Neural cell (in vitro differentiated cells): Measurements from ENCODE around the gene PYDC2. TPM values are rescaled to one million over a fixed set of nuclear protein-coding genes. Genes with fewer than 3 reads are reported as not detected.

Experiments
- H2AFZ ChIP-seq: fragments of 200-600, 300-800 bp; sonication (generic), shearing (Covaris generic); 2 replicates; pipeline ENCODE4 v1.6.0; 2014; ENCODE audit warnings: low read depth, mild to moderate bottlenecking, antibody characterized with exemption, low read length, moderate library complexity
- H3F3A ChIP-seq: fragments of 200-600 bp; shearing (Covaris generic); 2 replicates; pipeline ENCODE4 v1.6.1; 2016; ENCODE audit warnings: mild to moderate bottlenecking, moderate library complexity, mixed read lengths, antibody characterized with exemption, low read length; ENCODE audit not compliant: insufficient read depth, poor library complexity, severe bottlenecking
- H3K27ac ChIP-seq: fragments of 200-600, 300-800 bp; sonication (generic), shearing (Covaris generic); 2 replicates; pipeline ENCODE4 v1.5.1; 2014; ENCODE audit warnings: mild to moderate bottlenecking, low read length, moderate library complexity
- H3K27me3 ChIP-seq: fragments of 300-800, 200-600 bp; sonication (generic), shearing (Covaris generic); 2 replicates; pipeline ENCODE4 v1.6.0; 2014; ENCODE audit warnings: mild to moderate bottlenecking, low read depth, low read length, moderate library complexity; ENCODE audit not compliant: insufficient read depth
- H3K36me3 ChIP-seq: fragments of 300-800, 200-600 bp; sonication (generic), shearing (Covaris generic); 2 replicates; pipeline ENCODE4 v1.5.1; 2014; ENCODE audit warnings: mild to moderate bottlenecking, antibody characterized with exemption, low read length, moderate library complexity; ENCODE audit not compliant: insufficient read depth
- H3K4me2 ChIP-seq: fragments of 300-800, 200-600 bp; sonication (generic), shearing (Covaris generic); 2 replicates; pipeline ENCODE4 v1.6.0; 2014; ENCODE audit warnings: mild to moderate bottlenecking, low read length
- H3K4me3 ChIP-seq: fragments of 300-800, 200-600 bp; sonication (generic), shearing (Covaris generic); 2 replicates; pipeline ENCODE4 v1.5.1; 2014; ENCODE audit warnings: mild to moderate bottlenecking, low read length, moderate library complexity
- H3K79me2 ChIP-seq: fragments of 200-600 bp; shearing (Covaris generic); replicated peaks from 2 replicates; pipeline ENCODE4 v1.6.0; 2014; ENCODE audit warnings: mild to moderate bottlenecking, low read length, moderate library complexity; ENCODE audit not compliant: insufficient read depth
- H3K9ac ChIP-seq: fragments of 300-800, 200-600 bp; sonication (generic), shearing (Covaris generic); 2 replicates; pipeline ENCODE4 v1.6.1; 2016; ENCODE audit warnings: mild to moderate bottlenecking, low read length, mixed read lengths
- H3K9me2 ChIP-seq: fragments of 200-600 bp; shearing (Covaris generic); 2 replicates; pipeline ENCODE4 v1.6.1; 2016; ENCODE audit warnings: mild to moderate bottlenecking, low read length, mixed read lengths; ENCODE audit not compliant: insufficient read depth
- H3K9me3 ChIP-seq: fragments of 200-600, 300-800 bp; sonication (generic), shearing (Covaris generic); 2 replicates; pipeline ENCODE4 v1.6.1; 2016; ENCODE audit warnings: mild to moderate bottlenecking, mixed run types, low read length, moderate library complexity, mixed read lengths
- H4K20me1 ChIP-seq: fragments of 200-600 bp; shearing (Covaris generic); 2 replicates; pipeline ENCODE4 v1.6.1; 2016; ENCODE audit warnings: mild to moderate bottlenecking, mixed run types; ENCODE audit not compliant: insufficient read depth
- EP300 ChIP-seq: fragments of 450-650 bp; conservative IDR thresholded peaks from 2 replicates; pipeline ENCODE4 v1.6.1; 2014; ENCODE audit warnings: antibody characterized with exemption, mild to moderate bottlenecking, moderate library complexity; ENCODE audit not compliant: poor library complexity, severe bottlenecking
- EZH2 ChIP-seq: fragments of 200-600, 300-800 bp; shearing (Covaris generic), sonication (generic); IDR thresholded peaks from 2 replicates; pipeline ENCODE4 v1.6.1; 2014; ENCODE audit warnings: antibody characterized with exemption, low read length, borderline replicate concordance, mild to moderate bottlenecking; ENCODE audit not compliant: insufficient read depth, poor library complexity, severe bottlenecking
- MXI1 ChIP-seq: fragments of 450-650 bp; conservative IDR thresholded peaks from 2 replicates; pipeline ENCODE4 v1.6.1; 2014; ENCODE audit warnings: antibody characterized with exemption, mild to moderate bottlenecking; ENCODE audit not compliant: poor library complexity, severe bottlenecking
- POLR2AphosphoS5 ChIP-seq: IDR thresholded peaks from 2 replicates; pipeline ENCODE4 v1.6.1; 2012
- RAD21 ChIP-seq: fragments of 450-650 bp; conservative IDR thresholded peaks from 2 replicates; pipeline ENCODE4 v1.6.1; 2014; ENCODE audit warnings: antibody characterized with exemption, mild to moderate bottlenecking, moderate library complexity
- SMC3 ChIP-seq: fragments of 450-650 bp; conservative IDR thresholded peaks from 2 replicates; pipeline ENCODE4 v1.6.1; 2014; ENCODE audit warnings: antibody characterized with exemption, mild to moderate bottlenecking, moderate library complexity; ENCODE audit not compliant: poor library complexity
- TAF1 ChIP-seq: IDR thresholded peaks from 2 replicates; pipeline ENCODE4 v1.6.1; 2012; ENCODE audit warnings: low read depth
- polyA plus RNA-seq: library from polyadenylated mRNA; depleted of rRNA; stranded (reverse); fragments of >200 nt; gene quantifications from 2 replicates; pipeline ENCODE4 v1.2.3, GENCODE V29; 2014
- TF ChIP-seq, protein P1 (sequence below): fragments of 450-650 bp; IDR thresholded peaks from 2 replicates; pipeline ENCODE4 v1.5.1; 2014; ENCODE audit warnings: antibody characterized with exemption, mild to moderate bottlenecking, moderate library complexity; ENCODE audit not compliant: poor library complexity, severe bottlenecking
- TF ChIP-seq, protein P2 (sequence below): IDR thresholded peaks from 2 replicates; pipeline ENCODE4 v1.6.1; 2012; ENCODE audit warnings: borderline replicate concordance

PYDC2 gene
- polyA plus RNA-seq, 1 donor from 2014 or later, result not detected

DNA sequence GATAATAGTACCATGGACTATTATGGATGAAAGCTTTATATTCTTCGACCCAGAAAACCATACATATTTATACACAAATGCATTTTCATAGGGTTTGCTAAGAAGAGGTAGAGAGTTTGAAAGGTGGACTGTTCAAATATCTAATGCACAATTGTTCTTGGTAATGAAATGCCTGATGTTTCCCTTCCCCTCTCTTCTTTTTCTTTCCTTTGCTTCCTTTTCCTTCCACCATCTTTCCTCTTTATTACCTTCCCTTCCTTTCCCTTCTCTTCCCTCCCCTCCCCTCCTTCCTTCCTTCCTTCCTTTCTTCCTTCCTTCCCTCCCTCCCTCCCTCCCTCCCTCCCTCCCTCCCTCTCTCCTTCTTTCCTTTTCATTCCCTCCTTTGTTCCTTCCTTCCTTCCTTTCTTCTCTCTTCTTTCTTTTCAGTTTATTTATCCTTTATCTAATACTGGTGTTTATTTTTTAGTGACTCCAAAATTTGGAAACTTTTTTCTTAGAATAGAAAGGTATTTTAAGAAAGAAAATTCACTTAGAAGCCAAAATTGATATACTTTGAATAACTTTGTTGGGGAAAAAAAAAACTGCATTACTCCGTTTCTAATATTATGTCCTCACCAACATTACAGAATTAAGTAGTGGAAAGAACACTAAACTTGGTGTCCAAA, 22.7 kb upstream of the PYDC2 start:
- H3K36me3 ChIP-seq, result no peaks in the 10 kb centered on the region
- H3K27me3 ChIP-seq, result no peaks in the 10 kb centered on the region
- H3K9ac ChIP-seq, result no peak overlapping the region
- no peaks in the 10 kb centered on the region for H4K20me1 ChIP-seq
- H2AFZ ChIP-seq, result no peak overlapping the region
- H3K4me2 ChIP-seq, result no peak overlapping the region
- no peak overlapping the region for H3K4me3 ChIP-seq
- no peak overlapping the region for H3K27ac ChIP-seq
- no peaks in the 10 kb centered on the region for H3K9me2 ChIP-seq
- no peaks in the 10 kb centered on the region for H3K79me2 ChIP-seq
- TF ChIP-seq EZH2, result no peak
- TF ChIP-seq, protein P1, sequence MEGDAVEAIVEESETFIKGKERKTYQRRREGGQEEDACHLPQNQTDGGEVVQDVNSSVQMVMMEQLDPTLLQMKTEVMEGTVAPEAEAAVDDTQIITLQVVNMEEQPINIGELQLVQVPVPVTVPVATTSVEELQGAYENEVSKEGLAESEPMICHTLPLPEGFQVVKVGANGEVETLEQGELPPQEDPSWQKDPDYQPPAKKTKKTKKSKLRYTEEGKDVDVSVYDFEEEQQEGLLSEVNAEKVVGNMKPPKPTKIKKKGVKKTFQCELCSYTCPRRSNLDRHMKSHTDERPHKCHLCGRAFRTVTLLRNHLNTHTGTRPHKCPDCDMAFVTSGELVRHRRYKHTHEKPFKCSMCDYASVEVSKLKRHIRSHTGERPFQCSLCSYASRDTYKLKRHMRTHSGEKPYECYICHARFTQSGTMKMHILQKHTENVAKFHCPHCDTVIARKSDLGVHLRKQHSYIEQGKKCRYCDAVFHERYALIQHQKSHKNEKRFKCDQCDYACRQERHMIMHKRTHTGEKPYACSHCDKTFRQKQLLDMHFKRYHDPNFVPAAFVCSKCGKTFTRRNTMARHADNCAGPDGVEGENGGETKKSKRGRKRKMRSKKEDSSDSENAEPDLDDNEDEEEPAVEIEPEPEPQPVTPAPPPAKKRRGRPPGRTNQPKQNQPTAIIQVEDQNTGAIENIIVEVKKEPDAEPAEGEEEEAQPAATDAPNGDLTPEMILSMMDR, result no peak
- no peak for TF ChIP-seq POLR2AphosphoS5
- no peak for TF ChIP-seq EP300
- no peak for TF ChIP-seq MXI1
- TF ChIP-seq, protein P2, sequence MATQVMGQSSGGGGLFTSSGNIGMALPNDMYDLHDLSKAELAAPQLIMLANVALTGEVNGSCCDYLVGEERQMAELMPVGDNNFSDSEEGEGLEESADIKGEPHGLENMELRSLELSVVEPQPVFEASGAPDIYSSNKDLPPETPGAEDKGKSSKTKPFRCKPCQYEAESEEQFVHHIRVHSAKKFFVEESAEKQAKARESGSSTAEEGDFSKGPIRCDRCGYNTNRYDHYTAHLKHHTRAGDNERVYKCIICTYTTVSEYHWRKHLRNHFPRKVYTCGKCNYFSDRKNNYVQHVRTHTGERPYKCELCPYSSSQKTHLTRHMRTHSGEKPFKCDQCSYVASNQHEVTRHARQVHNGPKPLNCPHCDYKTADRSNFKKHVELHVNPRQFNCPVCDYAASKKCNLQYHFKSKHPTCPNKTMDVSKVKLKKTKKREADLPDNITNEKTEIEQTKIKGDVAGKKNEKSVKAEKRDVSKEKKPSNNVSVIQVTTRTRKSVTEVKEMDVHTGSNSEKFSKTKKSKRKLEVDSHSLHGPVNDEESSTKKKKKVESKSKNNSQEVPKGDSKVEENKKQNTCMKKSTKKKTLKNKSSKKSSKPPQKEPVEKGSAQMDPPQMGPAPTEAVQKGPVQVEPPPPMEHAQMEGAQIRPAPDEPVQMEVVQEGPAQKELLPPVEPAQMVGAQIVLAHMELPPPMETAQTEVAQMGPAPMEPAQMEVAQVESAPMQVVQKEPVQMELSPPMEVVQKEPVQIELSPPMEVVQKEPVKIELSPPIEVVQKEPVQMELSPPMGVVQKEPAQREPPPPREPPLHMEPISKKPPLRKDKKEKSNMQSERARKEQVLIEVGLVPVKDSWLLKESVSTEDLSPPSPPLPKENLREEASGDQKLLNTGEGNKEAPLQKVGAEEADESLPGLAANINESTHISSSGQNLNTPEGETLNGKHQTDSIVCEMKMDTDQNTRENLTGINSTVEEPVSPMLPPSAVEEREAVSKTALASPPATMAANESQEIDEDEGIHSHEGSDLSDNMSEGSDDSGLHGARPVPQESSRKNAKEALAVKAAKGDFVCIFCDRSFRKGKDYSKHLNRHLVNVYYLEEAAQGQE, result no peak
- TF ChIP-seq RAD21, result no peak
- H3F3A ChIP-seq, result no peaks in the 10 kb centered on the region
- no peaks in the 10 kb centered on the region for H3K9me3 ChIP-seq

DNA sequence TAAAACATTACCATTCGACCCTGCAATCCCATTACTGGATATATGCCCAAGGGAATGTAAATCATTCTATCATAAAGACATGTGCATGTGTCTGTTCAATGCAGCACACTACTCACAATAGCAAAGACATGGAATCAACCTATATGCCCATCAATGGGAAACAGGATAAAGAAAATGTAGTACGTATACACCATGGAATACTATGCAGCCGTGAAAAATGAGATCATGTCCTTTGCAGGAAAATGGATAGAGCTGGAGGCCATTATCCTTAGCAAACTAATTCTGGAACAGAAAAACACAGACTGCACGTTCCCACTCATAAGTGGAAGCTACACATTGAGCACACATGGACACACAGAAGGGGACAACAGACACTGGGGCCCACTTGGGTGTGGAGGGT, 20.4 kb upstream of the PYDC2 start:
- Histone ChIP-seq H3K9me2 (no peaks in the 10 kb centered on the region), H3F3A (no peaks in the 10 kb centered on the region), H3K27ac (no peak overlapping the region), H3K79me2 (no peaks in the 10 kb centered on the region), H3K36me3 (no peaks in the 10 kb centered on the region), H3K4me3 (no peak overlapping the region), H4K20me1 (no peaks in the 10 kb centered on the region), H3K4me2 (no peak overlapping the region), H2AFZ (no peak overlapping the region), H3K9me3 (no peaks in the 10 kb centered on the region), H3K27me3 (no peaks in the 10 kb centered on the region), H3K9ac (no peak overlapping the region)
- TF ChIP-seq EP300 (no peak), RAD21 (no peak), SMC3 (no peak), MXI1 (no peak), POLR2AphosphoS5 (no peak), TAF1 (no peak), EZH2 (no peak)
- TF ChIP-seq, protein P1, result no peak
- TF ChIP-seq, protein P2, result no peak
